ENCODE measurements around the gene CHD2.

CHD2 gene

GRCh38 chr15:92989470-92989869, 89.3 kb downstream of the CHD2 start:
- Histone ChIP-seq H3K4me3 (ENCODE audit: low read length, poor library complexity, severe bottlenecking) (no peak overlapping the region), H3K9ac (ENCODE audit: low read depth, low read length, poor library complexity, severe bottlenecking) (no peak overlapping the region), H2AFZ (ENCODE audit: low read length) (no peak overlapping the region), H3K4me2 (ENCODE audit: low read depth, low read length, poor library complexity, severe bottlenecking) (no peak overlapping the region), H3F3A (ENCODE audit: low read depth) (no peaks in the 10 kb centered on the region), H3K36me3 (ENCODE audit: insufficient read depth, low read length) (peaks cover 90% of the 10 kb centered on the region), H3K79me2 (ENCODE audit: insufficient read depth, low read length) (no peaks in the 10 kb centered on the region), H3K9me2 (replicated peaks; ENCODE audit: low read depth, low read length) (no peaks in the 10 kb centered on the region), H3K4me1 (ENCODE audit: insufficient read depth, low read length, poor library complexity, severe bottlenecking) (no peaks in the 10 kb centered on the region), H4K20me1 (ENCODE audit: insufficient read depth, low read length, poor library complexity, severe bottlenecking) (no peaks in the 10 kb centered on the region), H3K9me3 (ENCODE audit: insufficient read depth, low read depth, low read length) (no peaks in the 10 kb centered on the region), H3K27me3 (ENCODE audit: insufficient read depth, low read length, poor library complexity, severe bottlenecking) (no peaks in the 10 kb centered on the region)
- TF ChIP-seq, protein P1, sequence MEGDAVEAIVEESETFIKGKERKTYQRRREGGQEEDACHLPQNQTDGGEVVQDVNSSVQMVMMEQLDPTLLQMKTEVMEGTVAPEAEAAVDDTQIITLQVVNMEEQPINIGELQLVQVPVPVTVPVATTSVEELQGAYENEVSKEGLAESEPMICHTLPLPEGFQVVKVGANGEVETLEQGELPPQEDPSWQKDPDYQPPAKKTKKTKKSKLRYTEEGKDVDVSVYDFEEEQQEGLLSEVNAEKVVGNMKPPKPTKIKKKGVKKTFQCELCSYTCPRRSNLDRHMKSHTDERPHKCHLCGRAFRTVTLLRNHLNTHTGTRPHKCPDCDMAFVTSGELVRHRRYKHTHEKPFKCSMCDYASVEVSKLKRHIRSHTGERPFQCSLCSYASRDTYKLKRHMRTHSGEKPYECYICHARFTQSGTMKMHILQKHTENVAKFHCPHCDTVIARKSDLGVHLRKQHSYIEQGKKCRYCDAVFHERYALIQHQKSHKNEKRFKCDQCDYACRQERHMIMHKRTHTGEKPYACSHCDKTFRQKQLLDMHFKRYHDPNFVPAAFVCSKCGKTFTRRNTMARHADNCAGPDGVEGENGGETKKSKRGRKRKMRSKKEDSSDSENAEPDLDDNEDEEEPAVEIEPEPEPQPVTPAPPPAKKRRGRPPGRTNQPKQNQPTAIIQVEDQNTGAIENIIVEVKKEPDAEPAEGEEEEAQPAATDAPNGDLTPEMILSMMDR (conservative IDR thresholded peaks at IDR 0.05; ENCODE audit: low read length): no peak
- TF ChIP-seq EZH2phosphoT487 (IDR thresholded peaks at IDR 0.05; ENCODE audit: borderline replicate concordance): no peak

GRCh38 chr15:92990031-92990430, 89.9 kb downstream of the CHD2 start:
- Histone ChIP-seq H3K4me3 (ENCODE audit: low read length, poor library complexity, severe bottlenecking) (no peak overlapping the region), H3K79me2 (ENCODE audit: insufficient read depth, low read length) (no peaks in the 10 kb centered on the region), H3K9me3 (ENCODE audit: insufficient read depth, low read depth, low read length) (no peaks in the 10 kb centered on the region), H3K36me3 (ENCODE audit: insufficient read depth, low read length) (peaks cover 89% of the 10 kb centered on the region), H3F3A (ENCODE audit: low read depth) (no peaks in the 10 kb centered on the region), H4K20me1 (ENCODE audit: insufficient read depth, low read length, poor library complexity, severe bottlenecking) (no peaks in the 10 kb centered on the region), H3K9me2 (replicated peaks; ENCODE audit: low read depth, low read length) (no peaks in the 10 kb centered on the region), H3K4me2 (ENCODE audit: low read depth, low read length, poor library complexity, severe bottlenecking) (no peak overlapping the region), H2AFZ (ENCODE audit: low read length) (no peak overlapping the region), H3K9ac (ENCODE audit: low read depth, low read length, poor library complexity, severe bottlenecking) (no peak overlapping the region), H3K27me3 (ENCODE audit: insufficient read depth, low read length, poor library complexity, severe bottlenecking) (no peaks in the 10 kb centered on the region), H3K4me1 (ENCODE audit: insufficient read depth, low read length, poor library complexity, severe bottlenecking) (no peaks in the 10 kb centered on the region)
- TF ChIP-seq, protein P1 (conservative IDR thresholded peaks at IDR 0.05; ENCODE audit: low read length): no peak

GRCh38 chr15:92992720-92993119, 92.6 kb downstream of the CHD2 start:
- H2AFZ ChIP-seq (ENCODE audit: low read length): no peak overlapping the region
- peaks cover 91% of the 10 kb centered on the region for H3K36me3 ChIP-seq (ENCODE audit: insufficient read depth, low read length)
- TF ChIP-seq, protein P1 (conservative IDR thresholded peaks at IDR 0.05; ENCODE audit: low read length): no peak
- no peak for TF ChIP-seq EZH2phosphoT487 (IDR thresholded peaks at IDR 0.05; ENCODE audit: borderline replicate concordance)
- no peaks in the 10 kb centered on the region for H3K27me3 ChIP-seq (ENCODE audit: insufficient read depth, low read length, poor library complexity, severe bottlenecking)
- no peaks in the 10 kb centered on the region for H3K79me2 ChIP-seq (ENCODE audit: insufficient read depth, low read length)
- no peaks in the 10 kb centered on the region for H3F3A ChIP-seq (ENCODE audit: low read depth)
- H3K4me2 ChIP-seq (ENCODE audit: low read depth, low read length, poor library complexity, severe bottlenecking): no peak overlapping the region
- H3K9ac ChIP-seq (ENCODE audit: low read depth, low read length, poor library complexity, severe bottlenecking): no peak overlapping the region
- H4K20me1 ChIP-seq (ENCODE audit: insufficient read depth, low read length, poor library complexity, severe bottlenecking): no peaks in the 10 kb centered on the region
- H3K9me3 ChIP-seq (ENCODE audit: insufficient read depth, low read depth, low read length): no peaks in the 10 kb centered on the region
- no peak overlapping the region for H3K4me3 ChIP-seq (ENCODE audit: low read length, poor library complexity, severe bottlenecking)
- H3K9me2 ChIP-seq (replicated peaks; ENCODE audit: low read depth, low read length): no peaks in the 10 kb centered on the region
- no peaks in the 10 kb centered on the region for H3K4me1 ChIP-seq (ENCODE audit: insufficient read depth, low read length, poor library complexity, severe bottlenecking)

Measured in Loucy (cell line).